ENCODE data around the gene SCYGR4.

GRCh38 chr2:227642656-227643055 is 25.4 kb downstream of the SCYGR4 start:
- TF ChIP-seq CTCF (IDR thresholded peaks at IDR 0.05) (no peak), POLR2A (IDR thresholded peaks at IDR 0.05) (no peak), EP300 (IDR thresholded peaks at IDR 0.05) (no peak)

Measured in tibial nerve (tissue), 4 donors.